Neuronal stem cell (in vitro differentiated cells): ENCODE measurements around the gene ADIRF.
"Not testable (repeated sequence)": the region's sequence is repeated elsewhere in the genome, so short reads cannot be mapped to it uniquely, and the experiment has no call there.

ENCODE experiments used
- DNase-seq: peaks from one replicate; pipeline ENCODE4 v3.0.0-alpha.2; 2013; ENCODE audit warnings: low spot score
- H2AFZ ChIP-seq: one replicate; pipeline ENCODE4 v1.6.1; 2013; ENCODE audit warnings: mild to moderate bottlenecking, low read length, inconsistent platforms
- H2AK5ac ChIP-seq: 2 replicates; pipeline ENCODE4 v1.6.1; 2013; ENCODE audit warnings: low read depth, mild to moderate bottlenecking, inconsistent platforms, low read length, moderate library complexity, mixed read lengths
- H2BK120ac ChIP-seq: 2 replicates; pipeline ENCODE4 v1.6.1; 2013; ENCODE audit warnings: low read depth, mild to moderate bottlenecking, inconsistent platforms, low read length, moderate library complexity, mixed read lengths
- H2BK12ac ChIP-seq: one replicate; pipeline ENCODE4 v1.6.1; 2013; ENCODE audit warnings: low read length, inconsistent platforms
- H2BK15ac ChIP-seq: 2 replicates; pipeline ENCODE4 v1.6.1; 2013; ENCODE audit warnings: mild to moderate bottlenecking, low read length, inconsistent platforms, mixed read lengths
- H2BK5ac ChIP-seq: one replicate; pipeline ENCODE4 v1.6.1; 2013; ENCODE audit warnings: inconsistent platforms, mild to moderate bottlenecking, low read length, moderate library complexity
- H3K14ac ChIP-seq: one replicate; pipeline ENCODE4 v1.6.1; 2013; ENCODE audit warnings: low read length, inconsistent platforms
- H3K18ac ChIP-seq: 2 replicates; pipeline ENCODE4 v1.6.1; 2013; ENCODE audit warnings: low read length, inconsistent platforms
- H3K23ac ChIP-seq: 2 replicates; pipeline ENCODE4 v1.6.1; 2013; ENCODE audit warnings: low read depth, mild to moderate bottlenecking, mixed read lengths, low read length, inconsistent platforms; ENCODE audit not compliant: poor library complexity
- H3K27ac ChIP-seq: replicated peaks from 3 replicates; pipeline ENCODE4 v1.5.1; 2013; ENCODE audit warnings: low read length, inconsistent platforms
- H3K27me3 ChIP-seq, 3 experiments: 2 replicates each; pipeline ENCODE4 v1.6.1; 2013; ENCODE audit warnings: low read length in 3 of 3, mild to moderate bottlenecking in 2 of 3, inconsistent platforms in 1 of 3, low read depth in 1 of 3, mixed read lengths in 1 of 3, moderate library complexity in 1 of 3; ENCODE audit not compliant: control insufficient read depth in 3 of 3, insufficient read depth in 3 of 3
- H3K36me3 ChIP-seq, 2 donors: replicated peaks in 1 of 2; 2 replicates each; pipeline ENCODE4 v1.6.1; 2013; ENCODE audit warnings: low read length in 2 of 2; ENCODE audit not compliant: control insufficient read depth in 2 of 2, insufficient read depth in 2 of 2
- H3K4ac ChIP-seq: 2 replicates; pipeline ENCODE4 v1.6.1; 2013; ENCODE audit warnings: inconsistent platforms, mild to moderate bottlenecking, low read length, moderate library complexity
- H3K4me1 ChIP-seq, 2 donors: 1 replicate in 1 of 2; 2 replicates in 1 of 2; pipeline ENCODE4 v1.6.1; 2013; ENCODE audit warnings: low read length in 2 of 2, low read depth in 1 of 2; ENCODE audit not compliant: control insufficient read depth in 2 of 2, insufficient read depth in 1 of 2
- H3K4me2 ChIP-seq: one replicate; pipeline ENCODE4 v1.6.1; 2013; ENCODE audit warnings: mild to moderate bottlenecking, low read length, inconsistent platforms; ENCODE audit not compliant: insufficient read depth, poor library complexity, severe bottlenecking
- H3K4me3 ChIP-seq, 2 donors: 2 replicates each; pipeline ENCODE4 v1.5.1; 2013; ENCODE audit warnings: low read length in 2 of 2, mild to moderate bottlenecking in 2 of 2, inconsistent platforms in 1 of 2, moderate library complexity in 1 of 2
- H3K79me1 ChIP-seq: one replicate; pipeline ENCODE4 v1.6.1; 2013; ENCODE audit warnings: low read depth, mild to moderate bottlenecking, inconsistent platforms, low read length, moderate library complexity
- H3K9ac ChIP-seq: one replicate; pipeline ENCODE4 v1.6.1; 2013; ENCODE audit warnings: mild to moderate bottlenecking, low read depth, low read length, inconsistent platforms; ENCODE audit not compliant: poor library complexity
- H3K9me3 ChIP-seq, 2 donors: replicated peaks in 1 of 2; 2 replicates each; pipeline versions ENCODE3 to v1.6.1; 2013; ENCODE audit warnings: low read length in 2 of 2, mild to moderate bottlenecking in 2 of 2, inconsistent platforms in 1 of 2, low read depth in 1 of 2, mixed read lengths in 1 of 2, moderate library complexity in 1 of 2; ENCODE audit not compliant: control insufficient read depth in 2 of 2, insufficient read depth in 1 of 2
- H4K8ac ChIP-seq: one replicate; pipeline ENCODE4 v1.6.1; 2013; ENCODE audit warnings: low read depth, mild to moderate bottlenecking, inconsistent platforms, low read length, moderate library complexity
- H4K91ac ChIP-seq: one replicate; pipeline ENCODE4 v1.6.1; 2013; ENCODE audit warnings: low read length, low read depth, mild to moderate bottlenecking, inconsistent platforms; ENCODE audit not compliant: poor library complexity
- WGBS, 2 donors: extraction: QIAGEN DNeasy Blood & Tissue Kit; methylation state at CpG; one replicate each; pipeline ENCODE4 v1.1.7; 2013; ENCODE audit warnings: missing lambda C conversion rate in 2 of 2, mixed read lengths in 1 of 2; ENCODE audit not compliant: insufficient read length in 2 of 2, insufficient replicate concordance in 1 of 2; ENCODE audit errors: extremely low coverage in 2 of 2; 5-methylcytosine and 5-hydroxymethylcytosine counted together

Gene ADIRF

GRCh38 chr10:86932674-86933073 is 35.6 kb upstream of the ADIRF start:
- Histone ChIP-seq H3K4me1 (no peaks in the 10 kb centered on the region), H3K23ac (no peak overlapping the region)
- WGBS, 2 donors = no CpG with 5 or more reads among the region's 2 CpGs

GRCh38 chr10:86934162-86934711 is 34.0 kb upstream of the ADIRF start:
- not testable (repeated sequence) for DNase-seq, H4K91ac ChIP-seq, H3K4me3 ChIP-seq, H2AFZ ChIP-seq, H3K14ac ChIP-seq, H4K8ac ChIP-seq, H2BK15ac ChIP-seq, H3K27ac ChIP-seq, H3K18ac ChIP-seq, H3K9ac ChIP-seq, H2BK120ac ChIP-seq, H2BK5ac ChIP-seq, H3K23ac ChIP-seq, H3K4me2 ChIP-seq, H2AK5ac ChIP-seq, H2BK12ac ChIP-seq, H3K9me3 ChIP-seq, H3K4me1 ChIP-seq, H3K27me3 ChIP-seq, H3K4ac ChIP-seq, H3K79me1 ChIP-seq
- peaks cover 3 to 39% of the 10 kb centered on the region in 2 donors for H3K36me3 ChIP-seq
- WGBS, 2 donors = no CpG with 5 or more reads among the region's 6 CpGs

More at GRCh38 chr10:86932674-86933073, 35.6 kb upstream of the ADIRF start:
- Histone ChIP-seq H3K4ac (no peak overlapping the region), H3K9me3 (no peaks in the 10 kb centered on the region), H2BK15ac (no peak overlapping the region), H3K9ac (no peak overlapping the region), H3K36me3 (peaks cover 2 to 54% of the 10 kb centered on the region in 2 donors), H2AFZ (no peak overlapping the region), H3K79me1 (no peaks in the 10 kb centered on the region), H3K14ac (no peak overlapping the region), H2AK5ac (no peak overlapping the region), H3K18ac (no peak overlapping the region), H2BK5ac (no peak overlapping the region), H3K4me2 (no peak overlapping the region), H2BK120ac (no peak overlapping the region), H2BK12ac (no peak overlapping the region), H3K27ac (no peak overlapping the region), H3K4me3 (no peak overlapping the region), H4K91ac (no peak overlapping the region), H4K8ac (no peak overlapping the region), H3K27me3 (no peaks in the 10 kb centered on the region)
- DNase-seq = no peak

DNA sequence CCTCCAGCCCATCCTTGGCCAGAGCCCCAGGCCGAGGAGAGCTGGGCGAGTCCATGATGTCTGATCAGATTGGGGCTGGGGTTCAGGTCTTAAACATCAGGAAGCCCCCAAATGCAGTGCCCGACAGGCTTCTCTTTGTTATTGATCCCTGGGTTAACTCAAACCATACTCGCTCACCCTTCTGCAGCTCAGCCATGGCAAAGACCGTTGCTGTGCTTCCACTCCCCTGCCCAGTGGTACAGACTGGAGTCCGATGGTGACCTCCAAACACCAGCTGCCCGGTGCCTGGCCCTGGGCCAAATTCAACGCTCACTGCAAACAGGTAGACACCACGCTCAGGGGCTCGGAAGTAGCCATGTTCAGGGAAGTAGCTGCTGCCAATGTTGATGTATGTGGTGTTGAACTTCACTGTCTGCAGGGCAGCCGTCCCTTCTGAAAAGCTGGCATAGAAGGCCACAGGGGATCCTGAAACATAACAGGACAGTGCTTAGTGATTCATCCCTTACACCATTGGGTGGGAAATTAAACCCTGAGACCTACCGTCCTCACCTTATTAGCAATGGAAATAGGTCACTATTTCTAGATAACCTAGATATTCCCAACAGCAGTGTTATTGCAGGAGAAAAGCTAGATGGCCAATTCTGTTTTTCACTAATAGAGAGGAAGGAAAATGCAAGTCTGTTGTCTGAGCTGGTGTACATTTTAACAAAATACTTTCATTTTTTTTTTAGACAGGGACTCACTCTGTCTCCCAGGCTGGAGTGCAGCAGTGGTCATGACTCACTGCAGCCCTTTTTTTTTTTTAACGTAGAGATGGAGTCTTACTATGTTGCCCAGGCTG is 31.4 kb upstream of the ADIRF start:
- H3K4me2 ChIP-seq = no peak overlapping the region
- H2BK15ac ChIP-seq = no peak overlapping the region
- no peak overlapping the region for H3K4me3 ChIP-seq
- no peaks in the 10 kb centered on the region for H3K79me1 ChIP-seq
- no peak for DNase-seq
- H2BK5ac ChIP-seq = no peak overlapping the region
- no peak overlapping the region for H3K4ac ChIP-seq
- H3K9me3 ChIP-seq = peaks cover 0 to 2% of the 10 kb centered on the region in 2 donors
- no peak overlapping the region for H3K14ac ChIP-seq
- no peak overlapping the region for H4K8ac ChIP-seq
- no CpG with 5 or more reads among the region's 13 CpGs for WGBS, 2 donors
- no peak overlapping the region for H2AK5ac ChIP-seq
- no peak overlapping the region for H3K23ac ChIP-seq
- H3K27me3 ChIP-seq = peaks cover 0 to 2% (median 0%) of the 10 kb centered on the region in 3 experiments
- peaks cover 2 to 15% of the 10 kb centered on the region in 2 donors for H3K36me3 ChIP-seq
- H4K91ac ChIP-seq = no peak overlapping the region
- H3K27ac ChIP-seq = no peak overlapping the region
- no peak overlapping the region for H2AFZ ChIP-seq
- H3K9ac ChIP-seq = peak overlapping the region; percentile 5
- H3K18ac ChIP-seq = no peak overlapping the region
- H2BK12ac ChIP-seq = no peak overlapping the region
- no peaks in the 10 kb centered on the region for H3K4me1 ChIP-seq
- H2BK120ac ChIP-seq = no peak overlapping the region

GRCh38 chr10:86937502-86938154 is 30.7 kb upstream of the ADIRF start:
- WGBS, 2 donors = no CpG with 5 or more reads among the region's 6 CpGs
- no peak overlapping the region for H3K27ac ChIP-seq
- no peak overlapping the region for H2AFZ ChIP-seq
- H3K18ac ChIP-seq = no peak overlapping the region
- H3K9ac ChIP-seq = no peak overlapping the region
- H3K27me3 ChIP-seq = peaks cover 0 to 2% (median 0%) of the 10 kb centered on the region in 3 experiments
- no peak overlapping the region for H4K8ac ChIP-seq
- H3K9me3 ChIP-seq = peaks cover 0 to 2% of the 10 kb centered on the region in 2 donors
- H3K4ac ChIP-seq = no peak overlapping the region
- H2BK12ac ChIP-seq = no peak overlapping the region
- H2BK15ac ChIP-seq = no peak overlapping the region
- H2BK5ac ChIP-seq = no peak overlapping the region
- H3K36me3 ChIP-seq = peaks cover 2 to 7% of the 10 kb centered on the region in 2 donors
- no peak overlapping the region for H3K14ac ChIP-seq
- no peak for DNase-seq
- H2BK120ac ChIP-seq = no peak overlapping the region
- no peak overlapping the region for H3K4me3 ChIP-seq
- H3K23ac ChIP-seq = no peak overlapping the region
- no peak overlapping the region for H2AK5ac ChIP-seq
- no peak overlapping the region for H3K4me2 ChIP-seq
- H3K4me1 ChIP-seq = no peaks in the 10 kb centered on the region
- no peak overlapping the region for H4K91ac ChIP-seq
- no peaks in the 10 kb centered on the region for H3K79me1 ChIP-seq
